Neutrophil (primary cell): ENCODE results near the gene PHF11.

Source experiments
- H3K27ac ChIP-seq: fragments of 200-600 bp; sonication (generic); 2 replicates; pipeline ENCODE4 v1.5.1; 2016; ENCODE audit warnings: mild to moderate bottlenecking, moderate library complexity
- H3K27me3 ChIP-seq: fragments of 200-600 bp; sonication (generic); 2 replicates; pipeline ENCODE4 v1.6.0; 2016; ENCODE audit warnings: mild to moderate bottlenecking
- H3K36me3 ChIP-seq: fragments of 200-600 bp; sonication (generic); 2 replicates; pipeline ENCODE4 v1.5.1; 2017
- H3K4me1 ChIP-seq, 2 experiments: fragments of 200-600 bp in 1 of 2; sonication (generic) in 1 of 2; 1 replicate in 1 of 2; 2 replicates in 1 of 2; pipeline versions ENCODE4 v1.5.1 to v1.6.1; 2013 to 2016; ENCODE audit warnings: low read depth in 1 of 2, low read length in 1 of 2, mild to moderate bottlenecking in 1 of 2, moderate library complexity in 1 of 2; ENCODE audit not compliant: control insufficient read depth in 1 of 2, insufficient read depth in 1 of 2
- H3K4me3 ChIP-seq, 2 experiments: fragments of 200-600 bp in 1 of 2; sonication (generic) in 1 of 2; 1 replicate in 1 of 2; 2 replicates in 1 of 2; pipeline ENCODE4 v1.5.1; 2013 to 2016; ENCODE audit warnings: low read depth in 1 of 2, low read length in 1 of 2, mild to moderate bottlenecking in 1 of 2, moderate library complexity in 1 of 2
- H3K9me3 ChIP-seq: fragments of 200-600 bp; sonication (generic); 2 replicates; pipeline ENCODE4 v1.5.1; 2016
- TF ChIP-seq, protein P1 (sequence below): fragments of 200-600 bp; sonication (generic); IDR thresholded peaks from 2 replicates; pipeline ENCODE4 v1.5.1; 2016; ENCODE audit warnings: antibody characterized with exemption

Gene PHF11

DNA sequence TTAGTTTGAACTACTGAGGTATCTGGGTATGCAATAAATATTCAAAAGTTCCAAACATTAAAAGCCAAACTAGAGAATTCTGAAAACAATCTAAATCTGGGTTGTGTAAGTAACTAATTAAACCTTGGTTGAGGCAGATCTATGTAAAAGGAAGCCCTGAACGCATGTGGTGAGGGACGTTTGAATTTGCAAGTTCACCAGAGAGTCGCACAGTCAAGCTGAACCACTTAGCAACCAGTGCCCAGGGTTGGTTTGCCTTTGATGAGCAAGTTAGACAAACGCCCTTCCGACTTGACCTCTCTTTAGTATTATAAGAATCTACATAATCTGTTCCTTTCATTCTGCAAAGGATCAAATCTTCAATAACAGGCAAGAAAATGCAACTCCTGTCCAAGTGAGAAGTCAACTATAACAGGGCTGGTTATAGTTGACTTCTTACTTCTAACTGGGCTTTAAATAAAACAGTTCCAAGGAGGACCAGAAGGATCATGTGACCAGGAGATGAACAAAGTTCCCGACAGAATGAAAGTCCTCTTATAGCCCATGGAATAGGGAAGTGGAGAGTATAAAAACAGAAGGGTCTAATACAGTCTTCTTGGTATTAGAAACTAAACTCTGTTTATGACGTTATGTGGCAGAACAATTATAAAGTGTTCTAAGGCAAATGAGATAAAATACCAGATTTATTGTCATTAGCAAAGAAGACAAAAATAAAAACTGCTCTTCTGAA lies 40.6 kb downstream of the PHF11 start:
- TF ChIP-seq, protein P1, sequence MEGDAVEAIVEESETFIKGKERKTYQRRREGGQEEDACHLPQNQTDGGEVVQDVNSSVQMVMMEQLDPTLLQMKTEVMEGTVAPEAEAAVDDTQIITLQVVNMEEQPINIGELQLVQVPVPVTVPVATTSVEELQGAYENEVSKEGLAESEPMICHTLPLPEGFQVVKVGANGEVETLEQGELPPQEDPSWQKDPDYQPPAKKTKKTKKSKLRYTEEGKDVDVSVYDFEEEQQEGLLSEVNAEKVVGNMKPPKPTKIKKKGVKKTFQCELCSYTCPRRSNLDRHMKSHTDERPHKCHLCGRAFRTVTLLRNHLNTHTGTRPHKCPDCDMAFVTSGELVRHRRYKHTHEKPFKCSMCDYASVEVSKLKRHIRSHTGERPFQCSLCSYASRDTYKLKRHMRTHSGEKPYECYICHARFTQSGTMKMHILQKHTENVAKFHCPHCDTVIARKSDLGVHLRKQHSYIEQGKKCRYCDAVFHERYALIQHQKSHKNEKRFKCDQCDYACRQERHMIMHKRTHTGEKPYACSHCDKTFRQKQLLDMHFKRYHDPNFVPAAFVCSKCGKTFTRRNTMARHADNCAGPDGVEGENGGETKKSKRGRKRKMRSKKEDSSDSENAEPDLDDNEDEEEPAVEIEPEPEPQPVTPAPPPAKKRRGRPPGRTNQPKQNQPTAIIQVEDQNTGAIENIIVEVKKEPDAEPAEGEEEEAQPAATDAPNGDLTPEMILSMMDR = no peak

DNA sequence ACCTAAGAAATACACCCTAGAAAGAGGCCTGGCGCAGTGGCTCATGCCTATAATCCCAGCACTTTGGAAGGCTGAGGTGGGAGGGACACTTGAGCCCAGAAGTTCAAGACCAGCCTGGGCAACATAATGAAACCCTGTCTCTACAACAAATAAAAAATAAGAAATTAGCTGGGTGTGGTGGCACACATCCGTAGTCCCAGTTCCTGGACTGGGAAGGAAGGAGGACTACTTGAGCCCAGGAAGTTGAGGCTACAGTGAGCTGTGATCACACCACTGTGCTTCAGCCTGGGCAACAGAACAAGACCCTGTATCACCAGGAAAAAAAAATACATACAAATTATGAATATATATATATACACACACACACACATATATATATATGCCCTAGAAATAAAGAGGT lies 42.7 kb downstream of the PHF11 start:
- TF ChIP-seq, protein P1 = no peak
- H3K27ac ChIP-seq = no peak overlapping the region
- H3K27me3 ChIP-seq = no peaks in the 10 kb centered on the region
- H3K9me3 ChIP-seq = no peaks in the 10 kb centered on the region
- H3K4me1 ChIP-seq = peaks cover 8 to 15% of the 10 kb centered on the region in 2 experiments
- peaks cover 13% of the 10 kb centered on the region for H3K36me3 ChIP-seq
- no peak overlapping the region for H3K4me3 ChIP-seq

More for the DNA sequence above, 40.6 kb downstream of the PHF11 start:
- Histone ChIP-seq H3K27me3 (no peaks in the 10 kb centered on the region), H3K27ac (no peak overlapping the region), H3K4me3 (no peak overlapping the region), H3K36me3 (peaks cover 13% of the 10 kb centered on the region), H3K4me1 (peaks cover 13 to 21% of the 10 kb centered on the region in 2 experiments), H3K9me3 (no peaks in the 10 kb centered on the region)

DNA sequence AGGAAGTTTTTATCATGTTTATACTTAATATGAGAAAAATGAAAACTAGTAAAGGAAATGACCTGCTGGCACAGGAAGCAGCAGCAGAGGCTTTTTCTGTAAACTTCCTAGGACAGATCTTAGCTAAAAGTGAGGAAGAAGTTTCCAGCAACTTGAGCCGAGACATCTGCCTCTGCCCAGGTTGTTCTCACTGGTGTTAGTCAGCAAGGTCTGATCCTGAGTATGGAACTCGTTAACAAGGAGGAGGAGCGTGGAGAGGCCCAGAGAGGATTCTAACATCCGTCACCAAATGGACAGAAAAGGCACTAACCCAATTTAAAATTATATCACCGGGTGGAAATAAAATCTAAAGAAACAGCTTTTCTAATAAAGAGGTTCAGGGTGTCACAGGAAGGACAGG lies 43.6 kb downstream of the PHF11 start:
- Histone ChIP-seq H3K4me1 (peaks cover 0 to 6% of the 10 kb centered on the region in 2 experiments), H3K27ac (no peak overlapping the region), H3K27me3 (no peaks in the 10 kb centered on the region), H3K4me3 (no peak overlapping the region), H3K36me3 (peaks cover 20% of the 10 kb centered on the region), H3K9me3 (no peaks in the 10 kb centered on the region)
- TF ChIP-seq, protein P1 = no peak

DNA sequence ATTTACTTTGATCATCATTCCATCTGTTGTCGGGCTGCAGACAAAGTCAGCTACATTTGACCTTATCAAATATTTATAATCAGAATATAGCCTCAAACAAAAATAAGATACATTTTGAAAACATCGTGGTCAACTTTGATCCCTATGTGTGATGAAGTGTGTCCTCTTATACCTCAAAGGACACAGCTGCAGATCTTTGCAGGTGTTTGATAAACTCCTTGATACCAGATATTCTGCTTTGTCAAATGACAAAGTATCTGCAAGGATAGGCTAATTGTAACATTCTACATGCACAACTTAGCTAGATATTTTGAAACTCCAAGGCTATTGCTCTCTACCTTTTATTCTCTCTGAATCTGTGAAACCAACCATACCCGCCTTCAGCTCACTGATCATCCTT lies 44.0 kb downstream of the PHF11 start:
- peaks cover 23% of the 10 kb centered on the region for H3K36me3 ChIP-seq
- H3K27ac ChIP-seq = no peak overlapping the region
- H3K4me3 ChIP-seq = no peak overlapping the region

DNA sequence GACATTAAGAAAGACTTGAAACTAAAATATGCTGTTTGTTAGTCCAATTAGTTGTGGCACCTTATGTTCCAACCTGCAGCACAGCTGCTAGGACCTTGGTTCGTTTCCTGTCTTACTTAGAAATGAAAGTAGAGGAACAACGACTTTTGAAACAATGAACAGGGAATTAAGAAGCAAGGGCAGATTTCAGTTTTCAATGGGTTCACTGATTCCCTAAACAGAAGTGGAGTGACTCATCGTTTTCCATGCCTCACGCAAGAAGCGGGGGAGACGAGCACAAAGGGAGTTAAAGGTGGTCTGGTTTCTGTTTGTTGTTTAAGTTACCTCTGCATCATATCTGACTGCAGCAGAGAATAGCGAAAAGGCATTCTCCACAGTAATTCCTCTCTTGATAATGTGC lies 44.8 kb downstream of the PHF11 start:
- TF ChIP-seq, protein P1 = no peak
- no peaks in the 10 kb centered on the region for H3K27me3 ChIP-seq
- no peaks in the 10 kb centered on the region for H3K9me3 ChIP-seq
- no peak overlapping the region for H3K27ac ChIP-seq
- no peak overlapping the region for H3K4me3 ChIP-seq
- H3K4me1 ChIP-seq = peaks cover 0 to 6% of the 10 kb centered on the region in 2 experiments
- H3K36me3 ChIP-seq = peaks cover 23% of the 10 kb centered on the region

More for the DNA sequence above, 44.0 kb downstream of the PHF11 start:
- TF ChIP-seq, protein P1 = no peak
- Histone ChIP-seq H3K9me3 (no peaks in the 10 kb centered on the region), H3K4me1 (peaks cover 0 to 6% of the 10 kb centered on the region in 2 experiments), H3K27me3 (no peaks in the 10 kb centered on the region)
